Amniotic epithelial cell (primary cell): Measurements from ENCODE around the gene TMEM140.
"Not testable (repeated sequence)": the region's sequence is repeated elsewhere in the genome, so short reads cannot be mapped to it uniquely, and the experiment has no call there.

Experiments
- DNase-seq: peaks from one replicate; pipeline ENCODE4 v3.0.0-alpha.2; 2010; ENCODE audit warnings: low read depth

Gene TMEM140

GRCh38 chr7:135158874-135159273 lies 11.0 kb downstream of the TMEM140 start:
- no peak for DNase-seq

DNA sequence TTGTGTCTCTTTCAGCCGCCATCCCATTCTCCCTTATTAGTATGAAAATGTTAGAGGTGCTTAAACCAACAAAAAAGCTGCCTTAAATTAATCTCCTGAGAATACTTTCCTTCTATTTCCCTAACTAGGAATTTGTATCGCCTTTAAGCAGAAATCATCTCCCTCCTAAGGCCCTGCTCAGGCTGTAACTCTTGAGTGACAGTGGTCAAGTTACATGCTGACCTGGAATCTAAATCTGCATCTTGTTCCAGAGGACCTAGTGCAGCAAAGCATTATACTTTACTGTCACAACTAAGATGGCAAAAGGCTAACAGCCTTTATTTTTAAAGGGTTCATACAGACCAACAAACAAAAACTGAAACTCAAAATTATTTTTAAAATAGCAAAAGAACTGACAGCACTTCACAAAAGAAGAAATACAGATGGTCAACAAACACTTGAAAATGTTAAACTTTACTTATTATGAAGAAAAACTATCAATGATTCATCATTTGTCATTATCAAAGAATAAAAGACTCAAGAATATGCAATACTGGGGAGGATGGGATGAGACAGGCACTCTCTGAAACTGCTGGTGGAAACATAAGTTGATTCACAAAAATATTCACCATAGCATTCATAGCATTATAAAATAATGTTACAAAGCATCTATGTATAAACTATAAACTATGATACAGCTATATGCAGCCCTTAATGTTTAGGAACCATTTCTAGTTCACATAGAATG lies 11.7 kb downstream of the TMEM140 start:
- no peak for DNase-seq

- DNase-seq, result peak; percentile 68
Measured at GRCh38 chr7:135160098-135160857, 12.4 kb downstream of the TMEM140 start.

- DNase-seq, result no peak
Measured at GRCh38 chr7:135160858-135161653, 13.2 kb downstream of the TMEM140 start.

- no peak for DNase-seq
Measured at GRCh38 chr7:135161669-135162068, 13.8 kb downstream of the TMEM140 start.

DNA sequence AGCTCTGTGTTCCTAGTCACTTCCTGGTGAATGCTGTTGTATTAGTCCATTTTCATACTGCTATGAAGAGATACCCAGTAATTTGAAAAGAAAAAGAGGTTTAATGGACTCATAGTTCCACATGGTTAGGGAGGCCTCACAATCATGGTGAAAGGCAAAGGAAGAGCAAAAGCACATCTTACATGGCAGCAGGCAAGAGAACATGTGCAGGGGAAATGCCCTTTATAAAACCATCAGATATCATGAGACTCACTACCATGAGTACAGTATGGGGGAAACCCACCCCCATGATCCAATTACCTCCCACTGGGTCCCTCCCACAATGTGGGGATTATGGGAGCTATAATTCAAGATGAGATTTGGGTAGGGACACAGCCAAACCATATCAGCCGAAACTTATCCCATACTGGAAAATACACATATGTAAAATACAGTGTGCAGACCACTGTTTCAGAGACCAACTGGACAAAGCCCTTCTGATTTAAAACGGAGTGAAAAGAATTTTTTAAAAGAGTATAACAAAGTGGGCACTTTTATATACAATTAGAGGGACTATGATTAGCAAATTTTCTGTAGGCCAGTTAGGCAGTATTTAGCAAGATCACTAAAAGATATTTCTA lies 14.6 kb downstream of the TMEM140 start:
- no peak for DNase-seq

GRCh38 chr7:135164357-135165061 lies 16.6 kb downstream of the TMEM140 start:
- no peak for DNase-seq

DNA sequence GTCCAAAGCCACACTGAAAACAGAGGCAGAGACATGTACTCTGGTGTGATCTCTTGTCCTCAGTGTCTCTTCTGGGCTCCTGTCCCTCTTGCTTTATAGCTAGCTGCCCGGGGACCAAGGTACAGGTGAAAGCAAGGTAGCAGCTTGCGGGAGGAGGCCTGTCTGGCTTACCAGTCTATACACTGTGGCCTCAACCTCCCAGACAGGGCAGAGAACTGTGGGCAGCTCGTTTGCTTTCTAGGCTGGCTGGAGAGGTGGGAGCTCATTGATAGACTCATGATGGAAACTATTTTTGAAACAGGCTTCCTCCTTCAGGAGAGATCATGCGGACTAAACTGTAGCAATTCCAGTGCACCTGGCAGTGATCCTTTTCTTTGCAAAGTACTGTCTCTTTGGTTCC lies 18.0 kb downstream of the TMEM140 start:
- no peak for DNase-seq

DNA sequence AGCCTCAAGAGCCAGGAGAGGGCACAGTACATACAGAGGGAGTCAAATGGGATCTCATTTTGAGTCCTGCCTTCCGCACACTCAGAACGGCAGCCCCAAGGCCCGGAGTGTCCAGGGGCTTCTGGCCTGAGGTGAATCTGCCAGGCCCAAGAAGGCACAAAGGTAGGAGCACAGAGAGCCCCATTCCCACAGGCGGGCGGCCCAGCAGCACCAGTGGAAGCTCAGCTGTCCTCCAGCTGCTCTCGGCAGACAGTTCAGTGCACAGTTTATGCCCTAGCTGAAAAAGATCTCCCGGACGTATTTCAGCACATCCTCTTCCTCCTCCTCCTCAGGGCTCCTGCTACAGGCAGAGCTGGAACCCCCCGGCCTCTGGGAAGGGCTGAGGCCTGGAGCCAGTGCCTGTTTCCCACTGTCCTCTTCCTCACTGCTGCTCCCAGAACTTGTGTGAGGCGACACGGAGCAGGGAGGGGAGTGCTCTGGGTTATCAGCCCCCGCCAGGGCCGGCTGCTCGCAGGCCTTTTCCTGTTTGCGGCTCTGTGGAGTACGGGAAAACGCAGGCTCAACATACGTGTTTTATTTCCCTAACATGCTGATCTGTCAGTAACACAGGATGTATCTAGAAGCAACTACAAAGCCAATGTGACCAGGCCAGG lies 18.6 kb downstream of the TMEM140 start:
- DNase-seq, result no peak

DNA sequence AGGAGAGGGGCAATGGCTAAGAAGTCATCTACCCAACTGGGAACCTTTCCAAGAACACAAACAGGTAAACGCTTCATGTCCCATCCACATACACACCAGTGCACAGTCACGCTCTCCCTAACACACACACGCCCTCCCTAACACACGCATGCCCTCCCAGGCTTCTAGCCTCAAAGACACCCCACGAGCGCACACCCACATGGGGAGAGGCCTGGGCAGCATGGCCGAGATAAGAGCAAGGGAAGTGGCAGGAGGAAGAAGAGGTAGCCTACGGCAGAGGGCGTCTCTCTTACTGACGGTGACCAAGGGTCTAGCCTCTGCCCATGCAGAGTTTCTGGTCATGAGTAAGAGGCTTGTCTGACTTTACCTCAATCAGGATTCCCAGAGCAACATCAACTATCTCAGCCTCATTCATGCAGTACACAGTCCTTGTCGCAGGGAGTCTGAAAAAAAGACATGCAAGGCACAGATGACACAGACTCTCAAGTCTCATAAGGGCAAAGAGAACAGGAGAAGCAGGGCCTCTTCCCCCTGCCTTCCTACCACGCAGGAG lies 19.6 kb downstream of the TMEM140 start:
- no peak for DNase-seq

- DNase-seq, result no peak
Measured at GRCh38 chr7:135168001-135168400, 20.1 kb downstream of the TMEM140 start.

DNA sequence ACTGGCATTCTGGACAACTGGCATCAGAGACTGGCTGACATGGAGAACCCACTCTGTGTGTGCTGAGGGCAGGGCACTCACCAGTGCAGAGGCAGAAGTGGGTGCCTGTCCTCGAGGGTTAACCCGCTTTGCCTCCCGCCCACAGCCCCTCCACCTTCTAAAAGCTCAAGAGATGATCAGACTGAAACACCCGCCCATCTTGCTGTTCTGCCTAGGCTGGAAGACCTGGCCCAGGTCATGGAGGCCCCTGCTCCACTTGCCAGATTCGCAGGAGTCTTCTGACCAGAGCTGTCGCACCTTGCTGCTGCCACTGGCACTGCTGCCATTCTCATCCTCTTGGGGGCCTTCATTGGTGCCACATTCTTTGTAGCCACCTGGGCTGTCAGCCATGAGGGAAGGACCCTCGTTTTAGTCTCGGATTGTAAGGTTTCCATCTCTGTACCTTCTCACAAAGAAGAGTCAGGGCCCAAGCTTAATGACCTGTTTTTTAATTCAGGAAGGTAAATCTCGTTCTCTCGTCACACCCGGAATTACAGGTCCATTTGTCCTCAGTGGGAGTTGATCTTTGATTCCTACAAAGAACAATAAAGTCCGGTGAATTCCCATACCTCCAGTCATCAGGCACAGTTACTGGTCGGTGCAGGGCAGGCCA lies 20.7 kb downstream of the TMEM140 start:
- no peak for DNase-seq

- peak; percentile 64 for DNase-seq
Measured at GRCh38 chr7:135169141-135169963, 21.5 kb downstream of the TMEM140 start.

- DNase-seq, result no peak
Measured at GRCh38 chr7:135169964-135170273, 22.0 kb downstream of the TMEM140 start.

- DNase-seq, result peak; percentile 90
Measured at GRCh38 chr7:135170274-135170997, 22.6 kb downstream of the TMEM140 start, which contains the start of gene CYREN. TSS of gene CYREN (minus strand) at chr7:135170707. CDS start at chr7:135168922, 1,785 bp downstream.

GRCh38 chr7:135170998-135171481 lies 23.2 kb downstream of the TMEM140 start:
- not testable (repeated sequence) for DNase-seq

- peak; percentile 61 for DNase-seq
Measured at GRCh38 chr7:135171581-135172291, 23.9 kb downstream of the TMEM140 start.

- DNase-seq, result not testable (repeated sequence)
Measured at GRCh38 chr7:135173916-135174315, 26.0 kb downstream of the TMEM140 start.
